ENCODE measurements around the gene ORAI2.

ORAI2 gene

GRCh38 chr7:102398543-102398942 is 34.8 kb upstream of the ORAI2 start:
- Histone ChIP-seq H3F3A (ENCODE audit: low read depth) (no peaks in the 10 kb centered on the region), H3K4me1 (ENCODE audit: insufficient read depth, low read length, poor library complexity, severe bottlenecking) (peaks cover 9% of the 10 kb centered on the region), H4K20me1 (ENCODE audit: insufficient read depth, low read length, poor library complexity, severe bottlenecking) (peaks cover 8% of the 10 kb centered on the region), H3K4me3 (ENCODE audit: low read length, poor library complexity, severe bottlenecking) (no peak overlapping the region), H3K36me3 (ENCODE audit: insufficient read depth, low read length) (peaks cover 27% of the 10 kb centered on the region; the same call in 1 of the 2 replicates), H3K9me3 (ENCODE audit: insufficient read depth, low read depth, low read length) (no peaks in the 10 kb centered on the region), H2AFZ (ENCODE audit: low read length) (no peak overlapping the region), H3K79me2 (ENCODE audit: insufficient read depth, low read length) (peaks cover 25% of the 10 kb centered on the region), H3K27me3 (ENCODE audit: insufficient read depth, low read length, poor library complexity, severe bottlenecking) (no peaks in the 10 kb centered on the region), H3K4me2 (ENCODE audit: low read depth, low read length, poor library complexity, severe bottlenecking) (no peak overlapping the region), H3K9me2 (replicated peaks; ENCODE audit: low read depth, low read length) (no peaks in the 10 kb centered on the region), H3K9ac (ENCODE audit: low read depth, low read length, poor library complexity, severe bottlenecking) (no peak overlapping the region)
- no peak for TF ChIP-seq EZH2phosphoT487 (IDR thresholded peaks at IDR 0.05; ENCODE audit: borderline replicate concordance)
- TF ChIP-seq CTCF (conservative IDR thresholded peaks at IDR 0.05; ENCODE audit: low read length), result no peak

GRCh38 chr7:102400360-102400759 is 33.0 kb upstream of the ORAI2 start:
- no peaks in the 10 kb centered on the region for H3K27me3 ChIP-seq (ENCODE audit: insufficient read depth, low read length, poor library complexity, severe bottlenecking)

GRCh38 chr7:102403563-102403962 is 29.8 kb upstream of the ORAI2 start:
- Histone ChIP-seq H4K20me1 (ENCODE audit: insufficient read depth, low read length, poor library complexity, severe bottlenecking) (no peaks in the 10 kb centered on the region), H3K4me1 (ENCODE audit: insufficient read depth, low read length, poor library complexity, severe bottlenecking) (peaks cover 3% of the 10 kb centered on the region), H3K27me3 (ENCODE audit: insufficient read depth, low read length, poor library complexity, severe bottlenecking) (no peaks in the 10 kb centered on the region), H3K4me2 (ENCODE audit: low read depth, low read length, poor library complexity, severe bottlenecking) (no peak overlapping the region), H2AFZ (ENCODE audit: low read length) (no peak overlapping the region), H3K9me2 (replicated peaks; ENCODE audit: low read depth, low read length) (no peaks in the 10 kb centered on the region), H3K9me3 (ENCODE audit: insufficient read depth, low read depth, low read length) (no peaks in the 10 kb centered on the region), H3F3A (ENCODE audit: low read depth) (no peaks in the 10 kb centered on the region), H3K9ac (ENCODE audit: low read depth, low read length, poor library complexity, severe bottlenecking) (no peak overlapping the region), H3K4me3 (ENCODE audit: low read length, poor library complexity, severe bottlenecking) (no peak overlapping the region), H3K36me3 (ENCODE audit: insufficient read depth, low read length) (peaks cover 66% of the 10 kb centered on the region; the same call in 1 of the 2 replicates), H3K79me2 (ENCODE audit: insufficient read depth, low read length) (peaks cover 6% of the 10 kb centered on the region; the same call in 1 of the 2 replicates)
- TF ChIP-seq EZH2phosphoT487 (IDR thresholded peaks at IDR 0.05; ENCODE audit: borderline replicate concordance) (no peak), CTCF (conservative IDR thresholded peaks at IDR 0.05; ENCODE audit: low read length) (no peak)

More at GRCh38 chr7:102400360-102400759, 33.0 kb upstream of the ORAI2 start:
- Histone ChIP-seq H2AFZ (ENCODE audit: low read length) (no peak overlapping the region), H4K20me1 (ENCODE audit: insufficient read depth, low read length, poor library complexity, severe bottlenecking) (peaks cover 8% of the 10 kb centered on the region), H3F3A (ENCODE audit: low read depth) (no peaks in the 10 kb centered on the region), H3K9me3 (ENCODE audit: insufficient read depth, low read depth, low read length) (no peaks in the 10 kb centered on the region), H3K79me2 (ENCODE audit: insufficient read depth, low read length) (peaks cover 25% of the 10 kb centered on the region), H3K36me3 (ENCODE audit: insufficient read depth, low read length) (peaks cover 35% of the 10 kb centered on the region; the same call in 1 of the 2 replicates), H3K4me2 (ENCODE audit: low read depth, low read length, poor library complexity, severe bottlenecking) (no peak overlapping the region), H3K9me2 (replicated peaks; ENCODE audit: low read depth, low read length) (no peaks in the 10 kb centered on the region), H3K4me3 (ENCODE audit: low read length, poor library complexity, severe bottlenecking) (no peak overlapping the region), H3K4me1 (ENCODE audit: insufficient read depth, low read length, poor library complexity, severe bottlenecking) (peaks cover 9% of the 10 kb centered on the region), H3K9ac (ENCODE audit: low read depth, low read length, poor library complexity, severe bottlenecking) (no peak overlapping the region)
- TF ChIP-seq EZH2phosphoT487 (IDR thresholded peaks at IDR 0.05; ENCODE audit: borderline replicate concordance), result no peak
- TF ChIP-seq CTCF (conservative IDR thresholded peaks at IDR 0.05; ENCODE audit: low read length), result no peak

Data from Loucy (cell line).